HepG2 (cell line): Measurements from ENCODE around the gene ACSS2. TPM values are rescaled to one million over a fixed set of nuclear protein-coding genes. Genes with fewer than 3 reads are reported as not detected.

ENCODE experiments used
- CBX5 ChIP-seq: sonication (generic); formaldehyde crosslinking; IDR thresholded peaks from 2 replicates; pipeline ENCODE4 v1.4.0; 2020; ENCODE audit warnings: missing genetic modification reagents, borderline replicate concordance
- DNMT1 ChIP-seq: sonication (generic); formaldehyde crosslinking; IDR thresholded peaks from 2 replicates; pipeline ENCODE4 v1.5.1; 2020; ENCODE audit warnings: mild to moderate bottlenecking, missing genetic modification reagents
- ELF4 ChIP-seq: sonication (generic); formaldehyde crosslinking; IDR thresholded peaks from 2 replicates; pipeline ENCODE4 v1.5.0; 2020; ENCODE audit warnings: missing genetic modification reagents, mild to moderate bottlenecking, moderate library complexity, borderline replicate concordance
- FIP1L1 ChIP-seq: fragments of 200-400 bp; formaldehyde crosslinking; IDR thresholded peaks from 2 replicates; pipeline ENCODE4 v1.6.1; 2018; ENCODE audit warnings: low read depth, mild to moderate bottlenecking, low read length, moderate library complexity, borderline replicate concordance; ENCODE audit not compliant: insufficient read depth
- GATAD1 ChIP-seq: IDR thresholded peaks from 2 replicates; pipeline ENCODE4 v1.6.1; 2016; ENCODE audit warnings: missing genetic modification reagents, missing compliant biosample characterization
- GPBP1L1 ChIP-seq: sonication (generic); formaldehyde crosslinking; IDR thresholded peaks from 2 replicates; pipeline ENCODE4 v1.5.0; 2020; ENCODE audit warnings: mild to moderate bottlenecking, missing genetic modification reagents
- HDAC1 ChIP-seq: sonication (generic); formaldehyde crosslinking; IDR thresholded peaks from 2 replicates; pipeline ENCODE4 v1.5.1; 2020; ENCODE audit warnings: mild to moderate bottlenecking, missing genetic modification reagents
- HHEX ChIP-seq: IDR thresholded peaks from 2 replicates; pipeline ENCODE4 v1.6.1; 2016; ENCODE audit warnings: control low read depth
- IKZF1 ChIP-seq: fragments of 450-650 bp; IDR thresholded peaks from 2 replicates; pipeline ENCODE4 v1.7.1; 2016
- JUN ChIP-seq: sonication (generic); formaldehyde crosslinking; IDR thresholded peaks from 2 replicates; pipeline ENCODE4 v1.4.0; 2020; ENCODE audit warnings: mild to moderate bottlenecking, missing genetic modification reagents
- MBNL3 ChIP-seq: fragments of 250-450 bp; sonication (Bioruptor Pico); conservative IDR thresholded peaks from 2 replicates; pipeline ENCODE4 v1.8.0; 2022; ENCODE audit warnings: mild to moderate bottlenecking, inconsistent platforms
- RAD21 ChIP-seq: fragments of 450-650 bp; formaldehyde crosslinking; IDR thresholded peaks from 2 replicates; pipeline ENCODE4 v1.5.0; 2020; ENCODE audit warnings: mild to moderate bottlenecking
- RXRB ChIP-seq: IDR thresholded peaks from 2 replicates; pipeline ENCODE4 v1.6.1; 2016; ENCODE audit warnings: borderline replicate concordance, missing genetic modification reagents, missing compliant biosample characterization
- SP2 ChIP-seq: sonication (generic); formaldehyde crosslinking; IDR thresholded peaks from 2 replicates; pipeline ENCODE4 v1.5.1; 2020; ENCODE audit warnings: mild to moderate bottlenecking, missing genetic modification reagents
- TEAD3 ChIP-seq: optimal IDR thresholded peaks from 2 replicates; pipeline ENCODE3; 2016; ENCODE audit warnings: borderline replicate concordance
- ZBTB20 ChIP-seq: sonication (generic); formaldehyde crosslinking; IDR thresholded peaks from 2 replicates; pipeline ENCODE4 v1.8.1; 2023; ENCODE audit warnings: missing genetic modification reagents, low read depth, mild to moderate bottlenecking, borderline replicate concordance
- ZC3H4 ChIP-seq: sonication (generic); formaldehyde crosslinking; IDR thresholded peaks from 2 replicates; pipeline ENCODE4 v1.4.0; 2020; ENCODE audit warnings: missing genetic modification reagents, borderline replicate concordance
- ZFP82 ChIP-seq: sonication (generic); formaldehyde crosslinking; IDR thresholded peaks from 2 replicates; pipeline ENCODE4 v1.5.1; 2020; ENCODE audit warnings: mild to moderate bottlenecking, missing genetic modification reagents, borderline replicate concordance
- ZFY ChIP-seq: sonication (generic); formaldehyde crosslinking; IDR thresholded peaks from 2 replicates; pipeline ENCODE4 v1.4.0; 2020; ENCODE audit warnings: missing genetic modification reagents
- ZMAT3 ChIP-seq: sonication (generic); formaldehyde crosslinking; conservative IDR thresholded peaks from 2 replicates; pipeline ENCODE4 v1.7.0; 2021; ENCODE audit warnings: missing genetic modification reagents
- ZNF615 ChIP-seq: sonication (generic); formaldehyde crosslinking; IDR thresholded peaks from 2 replicates; pipeline ENCODE4 v1.5.0; 2020; ENCODE audit warnings: mild to moderate bottlenecking, missing genetic modification reagents, borderline replicate concordance
- ZNF792 ChIP-seq: IDR thresholded peaks from 2 replicates; pipeline ENCODE4 v1.6.1; 2016
- ZNF878 ChIP-seq: sonication (generic); formaldehyde crosslinking; IDR thresholded peaks from 2 replicates; pipeline ENCODE4 v1.8.1; 2023; ENCODE audit warnings: mild to moderate bottlenecking, missing genetic modification reagents, moderate library complexity
- polyA plus RNA-seq, 8 experiments: library from polyadenylated mRNA; depleted of rRNA in 3 of 8; stranded (reverse) in 7 of 8; unstranded in 1 of 8; fragments of >200 nt; fragmentation: Illumina TruSeq in 4 of 8; extraction: Trizol in 4 of 8; gene quantifications; 2 replicates each; pipeline versions ENCODE4 v1.2.1 to v1.2.3, GENCODE V29; 2011 to 2016; ENCODE audit warnings: low read depth in 4 of 8, missing spikeins in 1 of 8, mixed read lengths in 1 of 8; ENCODE audit not compliant: insufficient read depth in 1 of 8
- total RNA-seq, 5 experiments: library from RNA; depleted of rRNA; stranded (reverse); fragments of >200 nt; fragmentation: Illumina TruSeq; extraction: Trizol; gene quantifications; 2 replicates each; pipeline ENCODE4 v1.2.3, GENCODE V29; 2016; ENCODE audit warnings: low read depth in 1 of 5
- TF ChIP-seq, protein P1 (sequence below): fragments of 450-650 bp; IDR thresholded peaks from 2 replicates; pipeline ENCODE4 v1.6.1; 2016
- TF ChIP-seq, protein P2 (sequence below): sonication (generic); formaldehyde crosslinking; IDR thresholded peaks from 2 replicates; pipeline ENCODE4 v1.4.0; 2020; ENCODE audit warnings: missing genetic modification reagents
- TF ChIP-seq, protein P3 (sequence below): sonication (generic); formaldehyde crosslinking; IDR thresholded peaks from 2 replicates; pipeline ENCODE4 v1.8.0; 2023; ENCODE audit warnings: mild to moderate bottlenecking, missing genetic modification reagents
- TF ChIP-seq, protein P4 (sequence below): sonication (generic); formaldehyde crosslinking; IDR thresholded peaks from 2 replicates; pipeline ENCODE4 v1.8.1; 2023; ENCODE audit warnings: missing genetic modification reagents, mild to moderate bottlenecking, borderline replicate concordance

ACSS2 gene
- total and polyA plus RNA-seq, 2 of the 13 experiments (the other 11 are each of a cell fraction or from before 2014, with no cell fraction given): 72.8 to 89.7 TPM

DNA sequence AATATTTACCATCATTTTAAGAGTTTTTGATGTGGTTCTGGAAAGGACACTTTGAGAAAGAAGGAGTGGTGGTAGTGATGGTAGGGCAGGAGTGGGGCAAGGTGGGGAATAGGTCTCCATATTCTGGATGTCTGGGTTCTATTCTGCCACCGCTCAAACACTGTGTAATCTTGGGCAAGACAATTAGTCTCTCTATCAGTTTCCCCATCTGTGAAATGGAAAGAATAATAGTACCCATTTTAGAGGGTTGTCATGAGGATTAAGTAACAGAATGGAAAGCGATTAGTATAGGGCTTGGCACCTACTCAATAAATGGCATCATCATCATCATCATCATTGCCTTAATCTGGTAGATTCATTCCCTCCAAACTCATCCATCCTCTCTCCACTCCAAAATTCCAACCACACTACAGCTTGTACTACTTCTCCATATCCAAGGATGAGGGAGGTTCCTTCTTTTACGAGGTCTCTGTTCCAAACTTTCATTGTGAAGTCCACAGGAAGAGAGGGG, 2.8 kb upstream of the ACSS2 start (continued):
- TF ChIP-seq, protein P1, sequence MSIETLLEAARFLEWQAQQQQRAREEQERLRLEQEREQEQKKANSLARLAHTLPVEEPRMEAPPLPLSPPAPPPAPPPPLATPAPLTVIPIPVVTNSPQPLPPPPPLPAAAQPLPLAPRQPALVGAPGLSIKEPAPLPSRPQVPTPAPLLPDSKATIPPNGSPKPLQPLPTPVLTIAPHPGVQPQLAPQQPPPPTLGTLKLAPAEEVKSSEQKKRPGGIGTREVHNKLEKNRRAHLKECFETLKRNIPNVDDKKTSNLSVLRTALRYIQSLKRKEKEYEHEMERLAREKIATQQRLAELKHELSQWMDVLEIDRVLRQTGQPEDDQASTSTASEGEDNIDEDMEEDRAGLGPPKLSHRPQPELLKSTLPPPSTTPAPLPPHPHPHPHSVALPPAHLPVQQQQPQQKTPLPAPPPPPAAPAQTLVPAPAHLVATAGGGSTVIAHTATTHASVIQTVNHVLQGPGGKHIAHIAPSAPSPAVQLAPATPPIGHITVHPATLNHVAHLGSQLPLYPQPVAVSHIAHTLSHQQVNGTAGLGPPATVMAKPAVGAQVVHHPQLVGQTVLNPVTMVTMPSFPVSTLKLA: no peak
- TF ChIP-seq ZNF878 (CRISPR knock-in tag) (peak; percentile 41; the same call in 1 of the 2 replicates), ZBTB20 (CRISPR knock-in tag) (no peak), FIP1L1 (no peak), GATAD1 (CRISPR knock-in tag) (no peak), DNMT1 (CRISPR knock-in tag) (no peak), CBX5 (CRISPR knock-in tag) (no peak), HHEX (CRISPR knock-in tag) (no peak), IKZF1 (no peak), ELF4 (CRISPR knock-in tag) (no peak), ZNF792 (no peak), ZMAT3 (CRISPR knock-in tag) (0 out of 2 replicates have a peak, but pooled peaks have one; percentile 13), ZFP82 (CRISPR knock-in tag) (peak; percentile 46; the same call in 1 of the 2 replicates), ZFY (CRISPR knock-in tag) (no peak), ZC3H4 (CRISPR knock-in tag) (no peak), JUN (CRISPR knock-in tag) (no peak), TEAD3 (CRISPR knock-in tag) (no peak), HDAC1 (peak; percentile 48; the same call in 1 of the 2 replicates), GPBP1L1 (no peak), SP2 (peak; percentile 20; the same call in 1 of the 2 replicates), RXRB (CRISPR knock-in tag) (no peak), RAD21 (no peak), MBNL3 (CRISPR knock-in tag) (no peak), ZNF615 (CRISPR knock-in tag) (no peak)
- TF ChIP-seq, protein P2, sequence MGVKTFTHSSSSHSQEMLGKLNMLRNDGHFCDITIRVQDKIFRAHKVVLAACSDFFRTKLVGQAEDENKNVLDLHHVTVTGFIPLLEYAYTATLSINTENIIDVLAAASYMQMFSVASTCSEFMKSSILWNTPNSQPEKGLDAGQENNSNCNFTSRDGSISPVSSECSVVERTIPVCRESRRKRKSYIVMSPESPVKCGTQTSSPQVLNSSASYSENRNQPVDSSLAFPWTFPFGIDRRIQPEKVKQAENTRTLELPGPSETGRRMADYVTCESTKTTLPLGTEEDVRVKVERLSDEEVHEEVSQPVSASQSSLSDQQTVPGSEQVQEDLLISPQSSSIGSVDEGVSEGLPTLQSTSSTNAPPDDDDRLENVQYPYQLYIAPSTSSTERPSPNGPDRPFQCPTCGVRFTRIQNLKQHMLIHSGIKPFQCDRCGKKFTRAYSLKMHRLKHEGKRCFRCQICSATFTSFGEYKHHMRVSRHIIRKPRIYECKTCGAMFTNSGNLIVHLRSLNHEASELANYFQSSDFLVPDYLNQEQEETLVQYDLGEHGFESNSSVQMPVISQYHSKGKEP (CRISPR knock-in tag): no peak
- TF ChIP-seq, protein P3, sequence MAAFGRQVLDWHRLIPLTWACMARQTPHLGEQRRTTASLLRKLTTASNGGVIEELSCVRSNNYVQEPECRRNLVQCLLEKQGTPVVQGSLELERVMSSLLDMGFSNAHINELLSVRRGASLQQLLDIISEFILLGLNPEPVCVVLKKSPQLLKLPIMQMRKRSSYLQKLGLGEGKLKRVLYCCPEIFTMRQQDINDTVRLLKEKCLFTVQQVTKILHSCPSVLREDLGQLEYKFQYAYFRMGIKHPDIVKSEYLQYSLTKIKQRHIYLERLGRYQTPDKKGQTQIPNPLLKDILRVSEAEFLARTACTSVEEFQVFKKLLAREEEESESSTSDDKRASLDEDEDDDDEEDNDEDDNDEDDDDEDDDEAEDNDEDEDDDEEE (CRISPR knock-in tag): no peak
- TF ChIP-seq, protein P4, sequence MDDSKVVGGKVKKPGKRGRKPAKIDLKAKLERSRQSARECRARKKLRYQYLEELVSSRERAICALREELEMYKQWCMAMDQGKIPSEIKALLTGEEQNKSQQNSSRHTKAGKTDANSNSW (CRISPR knock-in tag): no peak
